Measurements from ENCODE around the gene TBC1D25. TPM values are rescaled to one million over a fixed set of nuclear protein-coding genes. Genes with fewer than 3 reads are reported as not detected.

TBC1D25 gene
- total and polyA plus RNA-seq, 2 experiments from 2014 or later = 1.9 to 4.5 TPM

DNA sequence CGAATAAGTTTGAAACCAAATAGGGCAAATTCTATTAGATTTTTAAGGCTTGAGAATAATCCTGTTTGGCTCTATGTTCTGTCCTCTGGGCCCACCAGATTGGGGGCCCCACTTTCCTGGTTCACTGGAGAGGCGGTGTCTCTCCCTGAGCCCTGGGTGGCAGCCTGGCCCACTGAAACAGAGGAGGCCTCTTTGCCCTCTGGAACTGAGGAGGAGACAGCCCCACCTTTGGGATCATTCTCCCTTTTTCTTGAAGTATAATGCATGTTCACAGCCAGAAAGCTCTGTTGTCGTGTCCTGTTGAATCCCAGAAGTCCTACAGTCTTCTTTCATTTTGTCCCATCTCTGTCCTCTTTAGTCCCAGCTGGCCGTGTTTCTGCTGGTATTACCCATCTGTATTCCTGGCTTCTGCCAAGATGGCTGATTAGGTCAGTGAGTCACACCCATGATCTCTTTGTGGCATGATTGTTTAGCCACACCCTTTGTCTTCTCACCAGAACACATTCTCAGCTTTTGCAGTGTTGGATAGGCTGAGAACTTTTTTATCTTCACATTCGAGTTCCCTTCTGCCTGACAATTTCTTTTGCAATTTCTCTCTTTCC is 8.1 kb upstream of the TBC1D25 start:
- Histone ChIP-seq H2AFZ (no peak overlapping the region), H3K27ac (ENCODE audit: low read depth) (no peak overlapping the region), H3K36me3 (ENCODE audit: insufficient read depth) (no peaks in the 10 kb centered on the region; the same call in 1 of the 2 replicates), H3K9me2 (ENCODE audit: insufficient read depth) (no peaks in the 10 kb centered on the region), H4K20me1 (replicated peaks; ENCODE audit: insufficient read depth) (no peaks in the 10 kb centered on the region), H3K4me2 (no peak overlapping the region), H3K4me1 (ENCODE audit: insufficient read depth) (no peaks in the 10 kb centered on the region), H3K27me3 (ENCODE audit: insufficient read depth) (no peaks in the 10 kb centered on the region), H3K4me3 (no peak overlapping the region), H3F3A (replicated peaks; ENCODE audit: low read depth) (no peaks in the 10 kb centered on the region), H3K79me2 (replicated peaks; ENCODE audit: insufficient read depth) (no peaks in the 10 kb centered on the region)
- no peaks in the 10 kb centered on the region for H3K27me3 Mint-ChIP-seq (ENCODE audit: insufficient read depth, low read depth, poor library complexity)
- DNase-seq (ENCODE audit: low spot score) = no peak
- no peak overlapping the region for H3K4me3 Mint-ChIP-seq
- no peak overlapping the region; the same call in 1 of the 2 replicates for H3K27ac Mint-ChIP-seq
- ATAC-seq = no peak
- H3K36me3 Mint-ChIP-seq (ENCODE audit: low read depth) = peaks cover 27% of the 10 kb centered on the region
- H3K4me1 Mint-ChIP-seq = peaks cover 3% of the 10 kb centered on the region; the same call in 1 of the 3 replicates
- TF ChIP-seq EZH2 (IDR thresholded peaks at IDR 0.05; ENCODE audit: low read depth, unreplicated experiment) = no peak
- no peak for TF ChIP-seq ETS1 (IDR thresholded peaks at IDR 0.05)
- TF ChIP-seq, protein P1, sequence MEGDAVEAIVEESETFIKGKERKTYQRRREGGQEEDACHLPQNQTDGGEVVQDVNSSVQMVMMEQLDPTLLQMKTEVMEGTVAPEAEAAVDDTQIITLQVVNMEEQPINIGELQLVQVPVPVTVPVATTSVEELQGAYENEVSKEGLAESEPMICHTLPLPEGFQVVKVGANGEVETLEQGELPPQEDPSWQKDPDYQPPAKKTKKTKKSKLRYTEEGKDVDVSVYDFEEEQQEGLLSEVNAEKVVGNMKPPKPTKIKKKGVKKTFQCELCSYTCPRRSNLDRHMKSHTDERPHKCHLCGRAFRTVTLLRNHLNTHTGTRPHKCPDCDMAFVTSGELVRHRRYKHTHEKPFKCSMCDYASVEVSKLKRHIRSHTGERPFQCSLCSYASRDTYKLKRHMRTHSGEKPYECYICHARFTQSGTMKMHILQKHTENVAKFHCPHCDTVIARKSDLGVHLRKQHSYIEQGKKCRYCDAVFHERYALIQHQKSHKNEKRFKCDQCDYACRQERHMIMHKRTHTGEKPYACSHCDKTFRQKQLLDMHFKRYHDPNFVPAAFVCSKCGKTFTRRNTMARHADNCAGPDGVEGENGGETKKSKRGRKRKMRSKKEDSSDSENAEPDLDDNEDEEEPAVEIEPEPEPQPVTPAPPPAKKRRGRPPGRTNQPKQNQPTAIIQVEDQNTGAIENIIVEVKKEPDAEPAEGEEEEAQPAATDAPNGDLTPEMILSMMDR (conservative IDR thresholded peaks at IDR 0.05; ENCODE audit: low read depth in 2 of 2) = no peak
- TF ChIP-seq REST (IDR thresholded peaks at IDR 0.05; ENCODE audit: unreplicated experiment) = no peak
- no peak for TF ChIP-seq EZH2phosphoT487 (IDR thresholded peaks at IDR 0.05; ENCODE audit: unreplicated experiment)
- no peaks in the 10 kb centered on the region for H3K9me3 Mint-ChIP-seq

DNA sequence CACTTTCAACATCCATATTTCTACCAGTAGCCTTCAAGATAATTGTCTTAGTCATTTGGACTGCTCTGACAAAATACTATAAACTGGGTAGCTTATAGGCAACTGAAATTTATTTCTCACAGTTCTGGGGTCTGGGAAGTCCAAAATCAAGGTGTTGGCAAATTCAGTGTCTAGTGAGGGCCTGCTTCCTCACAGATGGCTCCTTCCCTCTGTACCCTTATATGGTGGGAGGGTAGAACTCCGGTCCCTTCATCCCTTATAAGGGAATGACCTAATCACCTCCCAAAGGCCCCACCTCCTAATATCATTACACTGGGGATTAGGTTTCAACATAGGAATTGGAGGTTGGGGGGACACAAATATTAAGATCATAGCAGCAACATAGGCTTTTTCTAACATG is 7.4 kb upstream of the TBC1D25 start:
- Histone ChIP-seq H3K79me2 (replicated peaks; ENCODE audit: insufficient read depth) (no peaks in the 10 kb centered on the region), H4K20me1 (replicated peaks; ENCODE audit: insufficient read depth) (no peaks in the 10 kb centered on the region), H3K27me3 (ENCODE audit: insufficient read depth) (no peaks in the 10 kb centered on the region), H3K27ac (ENCODE audit: low read depth) (no peak overlapping the region), H3K4me1 (ENCODE audit: insufficient read depth) (no peaks in the 10 kb centered on the region), H2AFZ (no peak overlapping the region), H3K4me2 (no peak overlapping the region), H3K4me3 (no peak overlapping the region), H3K36me3 (ENCODE audit: insufficient read depth) (no peaks in the 10 kb centered on the region; the same call in 1 of the 2 replicates), H3F3A (replicated peaks; ENCODE audit: low read depth) (no peaks in the 10 kb centered on the region), H3K9me2 (ENCODE audit: insufficient read depth) (no peaks in the 10 kb centered on the region)
- H3K4me3 Mint-ChIP-seq = no peak overlapping the region
- no peaks in the 10 kb centered on the region for H3K9me3 Mint-ChIP-seq
- peaks cover 20% of the 10 kb centered on the region for H3K36me3 Mint-ChIP-seq (ENCODE audit: low read depth)
- ATAC-seq = peak; percentile 28; the same call in 1 of the 3 replicates
- H3K27ac Mint-ChIP-seq = no peak overlapping the region
- no peaks in the 10 kb centered on the region for H3K27me3 Mint-ChIP-seq (ENCODE audit: insufficient read depth, low read depth, poor library complexity)
- DNase-seq (ENCODE audit: low spot score) = no peak
- peaks cover 3% of the 10 kb centered on the region; the same call in 1 of the 3 replicates for H3K4me1 Mint-ChIP-seq
- TF ChIP-seq ZNF331 (CRISPR knock-in tag; IDR thresholded peaks at IDR 0.05; ENCODE audit: low read depth) (no peak), EZH2 (IDR thresholded peaks at IDR 0.05; ENCODE audit: low read depth, unreplicated experiment) (no peak), POLR2AphosphoS5 (IDR thresholded peaks at IDR 0.05; ENCODE audit: low read depth) (no peak), STAT1 (IDR thresholded peaks at IDR 0.05; ENCODE audit: unreplicated experiment) (no peak), ZNF114 (CRISPR knock-in tag; IDR thresholded peaks at IDR 0.05) (no peak)
- TF ChIP-seq, protein P1 (conservative IDR thresholded peaks at IDR 0.05; ENCODE audit: low read depth in 2 of 2) = no peak

Data from GM23338 (cell line).